ENCODE measurements around the gene NAT8L.

NAT8L gene

DNA sequence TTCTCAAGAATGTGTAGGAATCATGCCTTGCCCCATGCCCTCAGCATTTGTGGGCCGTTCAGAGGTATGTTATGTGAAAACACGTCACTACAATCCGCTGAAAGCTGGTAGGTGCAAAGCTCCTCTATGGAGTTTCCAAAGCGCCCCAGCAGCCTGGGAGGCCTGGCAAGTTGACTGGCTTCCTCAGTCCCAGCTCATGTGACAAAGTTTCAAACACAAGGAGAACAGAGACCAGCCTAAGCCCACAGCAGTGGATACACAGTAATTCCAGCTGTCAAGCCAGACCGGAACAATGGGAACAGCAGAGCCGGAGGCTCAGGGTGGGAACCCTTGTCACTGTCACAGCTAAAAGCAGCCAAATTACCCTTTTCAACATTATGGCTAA is 33.5 kb downstream of the NAT8L start:
- FAIRE-seq = no peak
- no peak for DNase-seq (ENCODE audit: low spot score)

GRCh38 chr4:2093265-2093664 is 34.1 kb downstream of the NAT8L start:
- DNase-seq (ENCODE audit: low spot score) = no peak
- FAIRE-seq = no peak

DNA sequence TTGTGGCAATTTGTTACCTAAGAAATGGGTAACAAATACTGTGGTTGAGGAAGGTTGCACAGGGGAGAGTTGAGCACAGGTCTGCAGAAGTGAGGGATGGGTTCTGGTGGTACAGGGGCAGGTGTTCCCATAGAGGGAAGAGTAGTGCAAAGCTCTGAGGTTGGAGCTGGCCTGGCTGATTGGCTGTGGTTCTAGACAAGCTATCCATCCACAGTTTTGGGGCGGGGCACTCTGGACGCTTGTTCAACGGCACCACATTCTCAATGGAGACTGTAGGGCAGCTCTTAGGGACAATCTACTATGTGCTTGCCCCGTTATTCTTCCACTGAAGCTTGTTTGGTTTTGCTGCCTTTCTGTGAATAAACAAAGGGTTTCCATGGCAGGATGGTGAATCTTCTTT is 35.4 kb downstream of the NAT8L start:
- FAIRE-seq (no peak), DNase-seq (ENCODE audit: low spot score) (no peak)

DNA sequence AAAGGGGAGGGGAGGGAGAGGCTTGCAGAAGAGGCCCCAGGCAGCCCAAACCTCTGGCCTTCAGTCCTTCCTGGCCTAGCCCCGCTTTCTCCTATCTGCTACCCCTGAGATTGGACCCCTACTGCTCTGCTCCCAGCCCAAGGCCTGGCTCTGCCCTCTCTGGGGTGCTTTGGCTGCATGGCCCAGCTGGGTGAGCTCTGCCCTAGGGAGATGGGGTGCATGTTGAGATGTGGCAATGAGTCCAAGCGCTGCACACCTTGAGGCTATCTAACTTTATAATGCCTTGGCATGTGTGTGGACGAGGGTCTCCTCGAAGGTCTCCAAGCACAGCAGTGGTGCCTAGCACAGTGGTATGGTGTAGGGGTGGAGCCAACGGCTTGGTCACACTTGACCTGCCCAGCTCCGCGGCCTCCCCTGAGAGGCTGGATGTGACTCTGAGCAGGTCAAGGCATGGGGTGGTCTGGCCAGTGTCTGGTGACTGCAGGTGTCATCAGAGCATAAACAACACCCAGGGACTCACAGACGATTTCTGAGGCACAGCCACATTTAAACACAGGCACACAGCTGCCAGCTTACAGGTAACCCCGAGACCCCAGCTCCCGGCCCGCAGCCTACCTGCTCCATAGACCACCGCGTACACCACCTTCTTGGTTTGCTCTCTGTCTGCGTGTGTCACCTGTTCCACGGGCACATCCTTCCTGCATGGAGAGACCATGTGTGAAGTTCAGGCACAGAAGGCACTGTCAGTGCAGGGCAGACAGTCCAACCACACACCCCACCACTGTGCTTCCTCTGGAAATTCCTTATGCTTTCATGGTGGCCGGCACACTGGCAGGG is 36.3 kb downstream of the NAT8L start:
- FAIRE-seq = peak; percentile 50
- peak; percentile 70 for DNase-seq (ENCODE audit: low spot score)

DNA sequence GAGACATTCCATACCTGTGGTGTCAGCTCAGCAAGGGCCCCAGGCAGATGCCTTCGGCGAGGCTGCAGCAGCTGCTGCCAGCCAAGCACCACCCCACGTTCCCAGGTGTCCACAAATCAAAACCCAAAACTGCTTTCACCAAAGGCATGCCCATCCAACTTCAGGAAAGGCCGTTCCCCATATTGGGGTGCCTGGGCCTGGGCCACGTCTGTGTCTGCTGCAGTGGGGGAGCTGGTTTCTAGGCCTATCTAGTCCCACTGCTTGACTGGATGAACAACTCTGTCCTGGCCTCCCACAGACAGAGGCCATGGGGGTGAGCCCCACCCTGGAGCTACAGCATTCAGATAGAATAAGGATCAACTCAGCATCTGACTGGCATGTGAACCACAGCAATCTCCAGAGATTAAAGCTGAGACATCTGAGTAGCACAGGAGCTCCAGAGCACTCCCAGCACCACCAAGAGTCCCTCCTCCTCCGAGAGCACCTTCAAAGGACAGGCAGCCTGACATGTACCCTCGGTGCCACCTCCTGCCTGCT is 37.0 kb downstream of the NAT8L start:
- FAIRE-seq (no peak), DNase-seq (ENCODE audit: low spot score) (peak; percentile 17)

- no peak for DNase-seq (ENCODE audit: low spot score)
- FAIRE-seq = no peak
These were observed 42.4 kb downstream of the NAT8L start for GRCh38 chr4:2101346-2102044.

- DNase-seq (ENCODE audit: low spot score) (no peak), FAIRE-seq (no peak)
These were observed 43.1 kb downstream of the NAT8L start for GRCh38 chr4:2102045-2102883.

DNA sequence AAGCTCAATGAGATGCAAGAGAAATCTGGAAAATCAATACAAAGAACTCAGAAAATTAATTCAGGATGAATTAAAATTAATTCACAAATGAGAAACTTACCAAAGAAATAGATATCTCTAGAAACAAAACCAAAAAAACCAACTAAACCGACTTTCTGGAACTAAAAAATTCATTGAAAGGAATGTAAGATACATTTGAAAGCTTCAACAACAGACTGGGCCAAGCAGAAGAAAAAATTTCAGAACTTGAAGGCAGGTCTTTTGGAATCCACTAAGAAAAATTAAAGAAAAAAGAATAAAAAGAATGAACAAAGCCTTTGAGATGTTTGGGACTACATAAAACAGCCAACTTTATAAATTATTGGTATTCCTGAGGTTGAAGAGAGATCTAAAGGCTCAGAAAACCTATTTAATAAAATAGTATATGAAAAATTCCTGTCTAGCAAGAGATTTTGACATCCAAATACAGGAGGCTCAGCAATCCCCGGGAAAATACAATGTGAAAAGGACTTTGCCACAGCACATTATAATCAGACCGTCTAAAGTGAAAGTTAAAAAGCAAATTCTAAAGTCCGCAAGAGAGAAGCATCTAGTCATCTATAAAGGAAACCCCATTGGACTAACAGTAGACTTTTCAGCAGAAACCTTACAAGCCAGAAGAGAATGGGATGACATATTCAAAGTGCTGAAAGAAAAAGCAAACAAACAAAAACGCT is 44.2 kb downstream of the NAT8L start:
- FAIRE-seq = no peak

GRCh38 chr4:2103843-2104547 is 44.9 kb downstream of the NAT8L start:
- DNase-seq (ENCODE audit: low spot score) (no peak), FAIRE-seq (no peak)

More for the DNA sequence above, 44.2 kb downstream of the NAT8L start:
- DNase-seq (ENCODE audit: low spot score) = no peak

GRCh38 chr4:2104556-2105345 is 45.6 kb downstream of the NAT8L start:
- FAIRE-seq (no peak), DNase-seq (ENCODE audit: low spot score) (no peak)

DNA sequence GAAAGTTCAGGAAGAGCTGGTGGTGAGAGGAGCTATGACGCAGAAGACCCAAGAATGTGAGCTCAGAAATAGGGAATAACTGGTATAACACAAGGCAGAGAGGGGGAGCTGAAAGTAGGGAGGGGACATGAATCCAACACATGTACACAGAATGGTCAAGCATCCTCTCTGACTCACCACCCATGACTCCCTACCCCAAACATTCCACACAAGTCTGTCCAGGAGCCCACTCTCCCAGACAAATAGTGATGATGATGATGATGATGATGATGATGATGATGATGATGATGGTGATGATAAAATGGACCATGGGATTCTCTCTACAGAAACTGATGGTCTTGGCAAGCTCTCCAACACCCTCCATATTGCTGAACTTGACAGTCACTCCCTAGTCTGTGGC is 46.4 kb downstream of the NAT8L start:
- peak; percentile 16 for DNase-seq (ENCODE audit: low spot score)
- no peak for FAIRE-seq

GRCh38 chr4:2116687-2117400 is 57.7 kb downstream of the NAT8L start:
- FAIRE-seq (no peak), DNase-seq (ENCODE audit: low spot score) (no peak)
